ENCODE data around the gene AIG1.

The AIG1 gene

DNA sequence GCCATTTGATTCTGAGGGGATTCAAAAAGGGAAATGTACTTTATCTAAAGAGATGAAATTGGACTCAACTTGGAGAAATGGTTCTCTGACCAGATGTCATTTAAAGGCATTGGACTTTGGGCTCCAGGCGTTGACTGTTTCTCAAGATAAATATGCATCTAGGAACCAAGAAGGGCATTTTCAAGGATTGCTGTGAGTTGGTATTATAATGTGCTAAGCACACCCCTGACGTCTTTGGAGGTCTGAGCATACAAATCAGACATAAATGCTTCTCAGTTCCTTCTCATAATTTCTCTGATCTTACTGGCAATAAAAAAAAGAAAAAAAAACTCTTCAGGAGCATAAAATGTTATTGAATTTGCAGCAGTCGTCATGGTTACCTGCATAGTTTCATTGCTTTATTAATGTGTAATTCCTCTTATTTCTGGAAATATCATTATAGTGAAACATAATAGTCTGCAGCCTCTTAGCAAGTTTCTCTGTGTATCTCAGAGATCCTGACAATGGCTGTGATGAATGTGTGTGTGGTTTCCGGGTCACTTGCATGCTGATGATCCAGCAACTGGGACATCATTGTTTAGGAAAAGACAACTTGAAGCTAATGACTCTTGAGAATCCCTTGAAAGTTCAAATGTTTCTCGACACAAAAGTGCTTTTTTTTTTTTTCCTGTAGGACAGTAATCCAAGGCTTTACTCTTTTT is 136.0 kb downstream of the AIG1 start:
- DNase-seq (ENCODE audit: low read depth): no peak

DNA sequence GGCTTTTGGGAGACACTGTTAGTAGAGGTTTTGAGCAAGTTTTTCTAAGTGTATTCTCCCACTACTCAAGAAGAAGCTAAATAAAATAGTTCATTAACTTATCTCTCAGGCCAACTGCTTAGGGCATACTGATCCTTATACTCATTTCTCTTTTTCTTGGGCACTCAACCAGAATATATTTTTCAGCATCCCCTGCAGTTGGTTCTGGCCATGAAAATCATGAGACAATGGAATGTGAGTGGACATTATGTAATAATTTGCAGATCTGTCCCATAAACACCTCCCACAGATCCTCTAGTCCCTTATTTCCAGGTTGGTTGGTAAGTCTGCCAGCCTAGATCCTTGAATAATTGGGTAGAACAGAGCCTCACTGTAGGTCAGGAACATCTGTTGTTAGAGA is 136.7 kb downstream of the AIG1 start:
- DNase-seq (ENCODE audit: low read depth): no peak

DNA sequence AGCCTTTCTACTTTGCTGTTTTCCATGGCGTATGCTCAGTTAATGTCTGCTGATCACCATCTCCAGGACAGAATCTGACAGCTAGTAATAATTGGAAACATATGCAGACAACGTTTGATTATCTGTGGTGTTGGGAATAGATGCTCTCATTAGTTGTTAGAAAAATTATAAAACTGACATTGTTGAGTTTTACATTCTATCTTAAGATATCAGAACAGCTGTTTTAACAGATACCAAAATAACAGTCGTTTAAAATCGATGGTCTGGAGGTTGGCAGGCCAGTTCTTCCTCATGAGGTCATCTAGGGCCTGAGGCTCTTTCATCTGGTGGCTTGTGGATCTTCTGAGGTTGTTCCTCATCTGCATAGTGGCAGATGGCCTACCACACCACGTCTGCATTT is 137.6 kb downstream of the AIG1 start:
- DNase-seq (ENCODE audit: low read depth): no peak

DNA sequence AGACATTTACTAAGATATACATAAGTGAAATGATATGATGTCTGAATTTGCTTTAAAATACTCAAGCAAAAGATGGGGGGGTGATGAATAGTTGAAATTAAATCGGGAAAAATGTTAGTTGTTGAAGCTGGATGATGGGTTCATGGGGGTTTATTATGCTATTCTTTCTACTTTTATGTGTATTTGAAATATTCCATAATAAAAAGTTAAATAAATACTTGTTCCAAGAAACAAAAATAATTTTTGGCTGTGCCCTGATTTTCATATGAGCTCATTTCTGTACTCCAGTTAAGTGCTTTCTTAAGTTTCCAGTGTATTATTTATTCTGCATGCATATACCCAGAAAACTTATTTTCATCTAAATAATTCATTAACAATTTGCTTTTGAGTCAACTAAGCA is 138.6 kb downstream of the AIG1 start:
- no peak for DNase-seq (ENCODE audit: low read depth)

DNA sequence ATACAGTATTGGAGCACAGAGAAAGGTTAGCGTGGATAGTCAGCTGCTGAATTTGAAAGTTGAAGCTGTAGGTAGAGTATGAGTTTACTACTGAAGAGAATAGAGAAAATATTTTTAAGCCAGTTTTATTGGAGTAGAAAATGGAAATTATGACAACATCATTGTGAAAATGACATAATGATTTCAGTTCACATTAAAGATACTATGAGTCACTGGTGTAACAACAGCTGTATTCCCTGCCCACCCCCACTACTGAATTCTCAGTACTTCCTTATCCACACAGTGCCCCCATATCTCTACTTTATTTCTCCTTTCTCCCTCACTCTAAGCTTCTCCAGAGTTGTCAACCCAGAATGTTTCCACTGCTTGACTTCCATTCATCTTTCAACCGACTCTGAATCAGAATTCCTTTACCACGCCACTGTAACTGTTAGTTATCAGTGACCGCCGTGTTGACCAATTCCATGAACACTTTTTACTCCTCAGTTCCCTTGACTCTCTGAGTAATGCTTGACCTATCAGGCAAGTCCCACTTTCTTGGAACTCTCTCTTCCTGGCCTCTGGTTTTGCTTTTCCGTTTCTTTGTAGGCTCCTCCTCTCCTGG is 139.6 kb downstream of the AIG1 start:
- no peak for DNase-seq (ENCODE audit: low read depth)

DNA sequence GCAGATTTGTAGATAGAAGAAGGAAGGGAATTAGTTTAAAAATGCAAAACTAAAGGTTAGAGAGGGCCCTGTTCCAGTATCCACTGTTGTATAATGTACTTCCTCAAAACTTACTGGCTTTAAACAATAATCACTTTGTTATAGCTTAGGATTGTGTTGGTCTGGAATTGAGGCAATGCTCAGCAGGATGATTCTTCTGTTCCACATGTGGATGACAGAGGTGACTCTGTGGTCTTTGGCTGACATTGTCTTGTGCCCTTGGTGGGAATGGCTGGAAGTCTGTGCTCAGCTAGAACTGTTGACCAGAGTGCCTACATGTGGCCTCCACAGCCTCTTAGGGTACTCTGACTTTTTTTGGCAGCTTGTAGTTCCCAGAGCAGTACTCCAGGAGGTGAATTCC is 143.4 kb downstream of the AIG1 start:
- no peak for DNase-seq (ENCODE audit: low read depth)

DNA sequence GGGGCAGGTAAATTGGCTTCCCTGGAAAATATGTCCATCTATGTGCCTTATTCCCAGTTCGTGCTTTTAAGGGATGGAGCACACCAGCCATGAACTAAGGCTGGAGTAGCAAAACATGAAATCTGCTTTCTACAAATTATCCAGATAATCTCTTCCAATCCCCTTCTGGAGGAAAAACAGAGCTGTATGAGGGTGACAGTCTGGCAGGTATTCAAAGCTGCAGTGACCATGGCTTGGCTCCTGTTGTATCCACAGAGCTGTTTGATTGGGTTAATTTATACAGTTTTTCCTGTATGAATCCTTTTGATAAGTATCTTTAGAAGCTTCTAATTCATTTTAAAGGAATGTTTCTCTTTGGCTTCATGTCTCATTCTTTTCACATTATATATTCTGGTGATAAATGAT is 144.4 kb downstream of the AIG1 start:
- DNase-seq (ENCODE audit: low read depth): no peak

DNA sequence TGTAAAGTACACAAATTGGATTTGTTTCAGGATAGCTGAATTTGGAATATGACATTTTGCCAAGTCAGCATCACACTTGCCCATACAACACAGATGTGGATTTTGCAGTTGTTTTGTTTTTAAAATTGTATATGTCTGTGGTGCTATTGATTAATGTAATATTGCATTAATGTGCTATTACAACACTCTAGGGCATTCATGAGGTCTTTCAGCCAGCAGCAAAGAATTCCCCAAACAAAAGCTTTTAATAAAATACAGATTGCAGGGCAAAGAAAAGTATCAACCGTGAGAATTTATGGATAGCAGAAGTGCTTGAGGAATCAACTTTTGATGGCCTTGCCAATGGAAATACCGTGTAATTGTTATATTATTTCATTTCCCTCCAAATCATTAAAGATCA is 144.9 kb downstream of the AIG1 start:
- no peak for DNase-seq (ENCODE audit: low read depth)

DNA sequence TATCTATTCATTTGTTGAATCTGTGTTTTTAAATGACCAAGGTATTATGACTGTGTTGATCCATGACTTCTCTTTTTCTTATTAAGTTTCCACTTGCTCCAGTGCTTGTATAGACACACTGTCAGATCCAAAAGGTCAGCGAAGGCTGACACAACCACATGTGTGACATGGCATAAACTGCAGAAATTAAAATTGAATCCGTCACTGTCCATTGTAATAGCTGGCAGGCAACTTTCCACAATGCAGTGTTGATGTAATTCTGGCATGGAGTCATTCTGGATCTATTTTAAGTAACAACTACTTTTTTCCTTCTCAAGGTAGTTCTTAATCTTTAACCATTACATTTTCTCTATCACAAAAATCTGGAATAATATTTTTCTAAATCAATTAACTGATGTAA is 145.3 kb downstream of the AIG1 start:
- DNase-seq (ENCODE audit: low read depth): no peak

DNA sequence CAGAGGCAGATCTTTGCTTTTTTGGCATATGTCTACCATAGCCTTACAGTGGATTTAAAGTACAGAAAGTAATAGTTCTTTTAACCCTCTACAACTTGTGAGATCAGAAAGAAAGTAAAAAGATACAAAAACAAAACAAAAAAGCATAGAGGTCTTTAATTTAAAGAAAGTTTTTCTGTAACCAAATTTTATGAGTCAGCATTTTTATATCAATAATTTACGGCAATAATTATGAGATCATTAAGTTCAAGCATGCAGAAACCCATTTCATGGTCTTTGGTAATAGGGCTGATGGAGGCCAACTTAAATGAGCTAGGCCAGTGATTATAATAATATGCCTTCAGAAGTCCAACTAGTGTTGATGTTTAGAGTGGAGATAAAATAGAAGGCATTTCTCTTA is 145.9 kb downstream of the AIG1 start:
- no peak for DNase-seq (ENCODE audit: low read depth)

DNA sequence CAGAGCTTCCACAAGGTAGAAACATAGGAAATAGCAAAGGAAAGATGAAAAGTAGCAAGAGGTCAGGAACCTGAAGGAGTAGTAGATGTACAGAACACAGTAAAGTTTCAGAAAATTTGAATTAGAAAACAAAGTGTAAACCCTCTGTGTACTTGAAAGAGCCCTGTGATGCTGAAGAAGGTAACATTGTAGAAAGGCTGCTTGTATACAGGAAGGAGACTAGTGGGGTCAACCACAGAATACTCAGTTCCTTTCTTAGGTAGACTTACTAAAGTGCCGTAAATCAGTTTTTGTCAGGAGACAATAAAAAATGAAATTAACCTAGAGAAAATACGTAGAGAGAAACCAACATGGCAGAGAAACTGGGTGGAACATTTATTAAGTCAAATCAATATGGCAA is 149.7 kb downstream of the AIG1 start:
- DNase-seq (ENCODE audit: low read depth): no peak

DNA sequence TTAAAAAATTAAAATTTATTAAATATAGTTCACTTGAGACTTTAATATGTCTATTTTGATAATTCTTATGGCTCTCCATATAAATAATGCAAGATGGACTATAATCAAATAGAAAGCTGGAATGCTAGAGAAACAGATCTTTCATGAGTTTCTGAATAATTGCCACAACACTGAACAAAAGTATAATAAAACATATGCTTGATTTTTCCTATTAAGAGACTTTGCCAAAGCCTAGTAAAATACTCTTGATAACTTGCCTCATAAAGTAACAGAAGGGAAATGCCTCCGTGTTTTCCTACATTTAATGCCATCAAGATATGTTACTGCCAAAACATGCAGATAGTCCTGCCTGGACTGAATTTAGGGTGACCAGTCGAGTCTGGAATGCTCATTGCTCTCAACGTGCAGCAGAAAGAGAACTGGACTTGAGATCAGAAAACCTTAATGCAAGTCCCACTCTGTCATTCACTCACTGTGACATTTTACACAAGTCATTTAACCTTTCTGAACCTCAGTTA is 153.2 kb downstream of the AIG1 start:
- no peak for DNase-seq (ENCODE audit: low read depth)

DNA sequence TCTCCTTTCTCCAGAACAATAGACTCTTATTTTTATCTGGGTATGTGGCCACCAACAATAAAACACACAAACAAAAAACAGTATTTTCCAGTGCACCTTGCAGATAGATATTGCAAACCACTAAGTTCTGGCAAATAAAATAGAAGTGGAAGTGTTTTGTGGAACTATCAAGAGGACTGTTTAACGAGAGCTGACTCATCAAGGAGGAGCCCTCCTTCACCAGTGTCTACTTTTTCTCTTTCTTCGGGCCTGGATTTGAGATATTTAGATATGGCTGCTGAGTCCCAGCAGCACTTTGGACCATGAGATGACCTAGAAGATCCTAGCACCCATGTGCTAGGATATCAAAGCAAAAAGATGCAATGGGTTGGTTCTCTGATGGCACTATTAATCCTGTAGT is 154.7 kb downstream of the AIG1 start:
- no peak for DNase-seq (ENCODE audit: low read depth)

DNA sequence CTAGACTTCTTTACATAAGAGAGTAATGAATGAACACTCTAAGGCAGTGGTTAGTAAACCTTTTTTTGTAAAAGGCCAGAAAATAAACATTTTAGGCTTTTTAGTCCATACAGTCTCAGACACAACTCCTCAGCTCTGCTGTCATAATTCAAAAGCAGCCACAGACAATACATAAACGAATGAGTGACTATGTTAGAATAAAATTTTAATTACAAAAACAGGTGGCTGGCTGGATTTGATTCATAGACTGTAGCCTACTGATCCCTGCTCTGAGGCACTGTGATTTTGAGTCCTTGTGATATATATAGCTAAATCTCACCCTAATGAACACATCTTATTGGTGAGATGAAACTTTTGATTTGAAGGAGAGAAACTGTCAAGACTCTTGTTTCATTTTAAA is 155.1 kb downstream of the AIG1 start:
- DNase-seq (ENCODE audit: low read depth): no peak

DNA sequence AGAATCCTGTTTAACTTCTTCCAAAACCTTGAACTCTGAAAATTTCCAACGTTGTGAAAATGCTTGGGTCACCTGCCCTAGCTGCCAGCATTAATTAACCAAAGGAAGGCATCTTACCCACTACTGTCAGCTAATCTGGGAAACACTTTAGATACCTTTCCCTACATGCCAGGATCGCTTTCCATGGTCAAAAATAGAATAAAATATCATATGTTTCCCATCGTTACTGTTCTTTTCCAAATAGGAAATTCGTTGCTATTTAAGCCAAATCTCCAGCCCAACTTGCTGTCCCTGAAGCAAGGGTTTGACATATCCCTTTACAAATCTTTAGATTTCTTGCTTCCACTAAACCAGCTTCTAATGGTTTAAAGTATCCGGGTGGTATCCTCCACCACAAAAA is 157.5 kb downstream of the AIG1 start:
- DNase-seq (ENCODE audit: low read depth): no peak

DNA sequence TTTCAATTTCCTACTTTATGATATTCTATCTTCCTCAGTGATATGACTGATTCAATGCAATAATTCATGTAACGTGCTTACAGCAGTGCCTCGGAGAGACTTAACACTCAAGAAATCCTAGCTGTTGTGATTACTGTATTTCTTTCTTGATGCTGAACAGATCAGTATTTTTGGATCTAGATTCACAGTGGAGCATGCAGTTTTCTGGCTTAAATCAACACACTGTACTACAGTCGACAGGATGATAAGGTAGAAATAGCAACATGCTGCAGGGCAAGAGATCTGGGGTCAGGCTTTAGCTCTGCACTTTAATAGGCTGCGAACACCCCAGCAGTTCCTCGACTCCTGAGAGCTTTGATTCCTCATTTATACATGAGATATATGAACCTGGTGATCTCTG is 161.0 kb downstream of the AIG1 start:
- DNase-seq (ENCODE audit: low read depth): no peak

DNA sequence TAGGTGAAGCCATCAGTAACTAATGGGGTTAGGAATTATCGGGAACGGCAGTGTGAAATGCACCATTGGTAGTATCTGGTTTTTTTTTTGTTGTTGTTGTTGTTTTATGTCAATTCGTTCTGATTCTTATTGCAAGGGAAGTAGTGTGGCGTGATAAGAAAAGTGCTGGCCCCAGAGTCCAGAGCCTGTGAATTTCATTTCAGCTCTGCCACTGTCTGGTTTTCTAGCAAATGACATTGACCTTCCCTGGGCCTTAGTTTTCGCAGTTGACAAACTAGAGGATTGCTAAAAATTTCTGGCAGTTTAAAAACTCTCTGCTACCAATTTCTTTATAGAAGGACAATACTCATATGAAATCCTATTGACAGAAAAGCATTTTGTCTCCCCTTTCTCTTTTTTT is 161.6 kb downstream of the AIG1 start:
- DNase-seq (ENCODE audit: low read depth): no peak

DNA sequence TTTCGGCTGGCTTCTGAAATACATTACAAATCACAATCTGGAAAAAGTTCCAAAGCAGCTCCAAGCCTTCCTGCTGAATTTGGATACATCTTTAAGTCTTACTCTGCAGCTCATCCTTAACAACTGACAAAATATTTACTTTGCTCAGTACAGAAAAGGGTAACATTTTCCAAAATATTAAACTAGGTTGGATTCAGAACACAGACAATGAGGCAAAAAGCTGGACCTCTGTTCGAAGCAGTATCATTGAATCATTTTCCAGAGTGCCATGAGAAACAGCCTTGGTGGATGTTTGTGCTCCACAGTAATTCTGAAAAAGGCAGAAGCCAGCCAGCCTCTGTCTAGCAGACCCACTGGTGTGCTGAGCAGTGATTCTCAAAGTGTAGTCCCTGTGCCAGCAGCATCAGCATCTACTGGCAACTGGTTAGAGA is 162.1 kb downstream of the AIG1 start:
- DNase-seq (ENCODE audit: low read depth): no peak

DNA sequence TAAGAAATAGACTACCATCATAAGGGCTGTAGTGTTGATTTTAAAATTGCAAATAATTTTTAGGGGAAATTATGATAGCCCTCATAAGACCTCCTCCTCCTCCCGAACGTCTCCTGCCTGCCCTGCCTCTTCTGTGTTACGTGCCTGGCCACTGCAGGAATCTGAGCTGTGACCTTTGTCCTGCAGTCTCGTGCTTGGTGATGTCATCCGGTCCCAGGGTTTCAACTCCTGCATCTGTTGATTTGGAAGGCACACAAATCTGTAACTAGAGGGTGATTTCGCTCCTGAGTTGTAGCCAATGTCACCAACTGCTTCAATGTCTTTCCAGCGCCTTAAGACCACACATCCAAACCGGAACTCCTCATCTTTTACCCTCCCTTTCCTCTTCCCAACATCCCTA is 163.2 kb downstream of the AIG1 start:
- no peak for DNase-seq (ENCODE audit: low read depth)

DNA sequence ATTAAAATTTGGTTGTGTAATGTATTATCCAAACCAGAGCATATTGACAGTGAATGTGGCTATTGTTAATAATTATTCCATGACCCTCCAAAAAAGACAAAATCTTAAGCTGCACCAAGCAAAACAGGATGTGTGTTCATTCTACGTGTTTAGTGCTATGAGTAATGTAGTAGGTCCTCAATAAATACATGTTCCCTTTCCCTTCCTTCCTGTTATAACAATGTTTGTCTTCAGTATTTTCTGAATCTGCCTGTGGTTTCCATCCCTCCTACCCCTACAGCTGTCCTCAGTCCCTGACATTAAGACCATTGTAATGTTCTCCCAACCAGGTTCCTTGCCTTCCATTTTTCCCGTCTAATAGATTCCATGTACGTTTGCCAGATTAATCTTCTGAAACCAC is 163.8 kb downstream of the AIG1 start:
- no peak for DNase-seq (ENCODE audit: low read depth)

DNA sequence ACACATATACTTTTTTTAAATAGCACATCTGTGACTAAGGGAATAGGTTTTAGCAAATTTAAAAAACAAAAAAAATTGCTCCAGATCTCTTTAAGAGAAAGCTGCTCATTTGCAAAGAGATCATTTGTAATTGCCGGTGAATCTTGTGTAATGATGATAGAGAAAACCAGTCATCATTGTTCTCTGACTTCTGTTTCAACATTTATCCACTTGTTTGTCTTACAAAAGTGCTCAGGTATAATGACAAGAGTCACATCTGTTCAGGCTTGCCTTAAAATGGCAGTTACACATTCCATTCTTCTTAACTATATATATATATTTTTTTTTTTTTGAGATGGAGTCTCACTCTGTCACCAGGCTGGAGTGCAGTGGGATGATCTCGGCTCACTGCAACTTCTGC is 165.2 kb downstream of the AIG1 start:
- DNase-seq (ENCODE audit: low read depth): no peak

DNA sequence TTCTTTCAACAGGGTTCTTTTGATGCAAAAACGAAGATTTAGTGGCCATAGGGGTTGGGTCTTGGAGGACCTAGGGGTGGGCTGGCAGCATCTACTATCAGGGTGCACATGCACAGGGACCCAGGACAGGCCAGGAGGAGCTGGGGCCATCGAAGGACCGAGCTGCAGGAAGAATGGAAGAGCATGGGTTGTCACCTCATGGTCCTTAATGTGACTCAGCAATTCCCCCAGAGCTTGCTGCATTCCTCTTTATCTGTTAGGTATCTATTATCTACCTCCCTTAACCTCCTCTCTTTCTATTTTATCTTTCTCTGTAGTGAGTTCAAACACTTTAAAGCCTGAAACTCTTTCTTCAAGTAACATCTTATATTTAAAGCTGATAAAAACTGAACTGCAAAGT is 167.0 kb downstream of the AIG1 start:
- DNase-seq (ENCODE audit: low read depth): no peak

DNA sequence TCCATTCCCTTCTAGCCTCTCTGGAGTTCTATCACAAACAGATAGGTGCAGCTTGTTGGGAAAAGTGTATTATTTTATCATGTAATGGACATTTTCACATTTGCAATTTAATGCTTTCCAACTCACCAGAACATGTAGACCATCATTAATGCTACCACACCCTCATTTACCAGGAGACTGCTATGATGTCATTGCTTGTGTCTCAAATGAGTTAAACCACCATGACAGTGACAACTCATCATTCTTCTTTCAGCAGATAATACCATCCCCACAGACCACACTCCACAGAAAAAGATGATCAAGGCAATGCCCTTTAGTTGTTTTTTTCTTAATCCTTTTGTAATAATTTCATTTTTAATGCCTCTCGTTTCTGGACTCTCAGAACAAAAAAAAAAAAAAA is 168.7 kb downstream of the AIG1 start:
- DNase-seq (ENCODE audit: low read depth): no peak

DNA sequence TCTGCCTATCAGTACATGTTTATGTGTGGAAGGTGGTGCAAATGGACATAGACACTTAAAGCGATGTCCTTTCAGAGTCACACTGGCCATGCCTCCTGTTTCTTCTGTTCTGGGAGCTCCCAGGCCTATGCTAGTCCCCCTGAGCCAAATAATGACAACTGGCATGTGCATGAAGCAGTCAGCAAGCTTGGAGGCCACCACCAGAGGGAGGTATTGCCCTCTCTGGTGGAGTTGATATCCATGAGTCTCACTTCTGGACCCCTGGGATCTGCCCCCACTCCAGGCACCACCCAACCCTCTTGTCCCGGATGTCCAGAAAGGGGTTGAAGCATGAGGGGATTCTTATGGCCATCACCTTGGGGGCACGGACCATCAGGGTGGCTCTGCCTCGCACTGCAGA is 172.2 kb downstream of the AIG1 start:
- DNase-seq (ENCODE audit: low read depth): no peak
